ENCODE data around the gene USP36. TPM values are rescaled to one million over a fixed set of nuclear protein-coding genes. Genes with fewer than 3 reads are reported as not detected.

The USP36 gene
- total RNA-seq, 1 donor from 2014 or later: 21.6 TPM

GRCh38 chr17:78819806-78820792 is 20.5 kb downstream of the USP36 start:
- no peak for DNase-seq (ENCODE audit: low read depth)
- TF ChIP-seq CTCF (IDR thresholded peaks at IDR 0.05; ENCODE audit: insufficient read depth, low read length, severe bottlenecking): no peak
- FAIRE-seq: no peak
- Histone ChIP-seq H3K27me3 (ENCODE audit: control insufficient read depth, insufficient read depth, low read length) (no peaks in the 10 kb centered on the region), H3K36me3 (ENCODE audit: control insufficient read depth, insufficient read depth, low read length) (peaks cover 47% of the 10 kb centered on the region), H3K4me3 (ENCODE audit: low read depth, low read length) (no peak overlapping the region)

GRCh38 chr17:78819402-78819801 is 21.2 kb downstream of the USP36 start:
- DNase-seq (ENCODE audit: low read depth) (no peak), FAIRE-seq (no peak)
- no peak for TF ChIP-seq CTCF (IDR thresholded peaks at IDR 0.05; ENCODE audit: insufficient read depth, low read length, severe bottlenecking)
- Histone ChIP-seq H3K36me3 (ENCODE audit: control insufficient read depth, insufficient read depth, low read length) (peaks cover 47% of the 10 kb centered on the region), H3K4me3 (ENCODE audit: low read depth, low read length) (no peak overlapping the region), H3K27me3 (ENCODE audit: control insufficient read depth, insufficient read depth, low read length) (no peaks in the 10 kb centered on the region)

- H3K36me3 ChIP-seq (ENCODE audit: control insufficient read depth, insufficient read depth, low read length): peaks cover 45% of the 10 kb centered on the region
- no peaks in the 10 kb centered on the region for H3K27me3 ChIP-seq (ENCODE audit: control insufficient read depth, insufficient read depth, low read length)
- DNase-seq (ENCODE audit: low read depth) (no peak), FAIRE-seq (no peak)
- no peak overlapping the region for H3K4me3 ChIP-seq (ENCODE audit: low read depth, low read length)
- TF ChIP-seq CTCF (IDR thresholded peaks at IDR 0.05; ENCODE audit: insufficient read depth, low read length, severe bottlenecking): no peak
Observed at GRCh38 chr17:78818932-78819331, 21.7 kb downstream of the USP36 start.

- DNase-seq (ENCODE audit: low read depth) (no peak), FAIRE-seq (no peak)
- Histone ChIP-seq H3K36me3 (ENCODE audit: control insufficient read depth, insufficient read depth, low read length) (peaks cover 38% of the 10 kb centered on the region), H3K4me3 (ENCODE audit: low read depth, low read length) (no peak overlapping the region), H3K27me3 (ENCODE audit: control insufficient read depth, insufficient read depth, low read length) (no peaks in the 10 kb centered on the region)
- TF ChIP-seq CTCF (IDR thresholded peaks at IDR 0.05; ENCODE audit: insufficient read depth, low read length, severe bottlenecking): no peak
Observed at GRCh38 chr17:78818152-78818846, 22.3 kb downstream of the USP36 start.

- Histone ChIP-seq H3K36me3 (ENCODE audit: control insufficient read depth, insufficient read depth, low read length) (peaks cover 38% of the 10 kb centered on the region), H3K4me3 (ENCODE audit: low read depth, low read length) (no peak overlapping the region), H3K27me3 (ENCODE audit: control insufficient read depth, insufficient read depth, low read length) (no peaks in the 10 kb centered on the region)
- no peak for TF ChIP-seq CTCF (IDR thresholded peaks at IDR 0.05; ENCODE audit: insufficient read depth, low read length, severe bottlenecking)
- DNase-seq (ENCODE audit: low read depth) (no peak), FAIRE-seq (peak; percentile 23)
Observed at GRCh38 chr17:78817123-78817522, 23.5 kb downstream of the USP36 start.
